ENCODE data around the gene ENO3. TPM values are rescaled to one million over a fixed set of nuclear protein-coding genes. Genes with fewer than 3 reads are reported as not detected.

Gene ENO3
- total RNA-seq, 1 donor from 2014 or later = 44.5 TPM

DNA sequence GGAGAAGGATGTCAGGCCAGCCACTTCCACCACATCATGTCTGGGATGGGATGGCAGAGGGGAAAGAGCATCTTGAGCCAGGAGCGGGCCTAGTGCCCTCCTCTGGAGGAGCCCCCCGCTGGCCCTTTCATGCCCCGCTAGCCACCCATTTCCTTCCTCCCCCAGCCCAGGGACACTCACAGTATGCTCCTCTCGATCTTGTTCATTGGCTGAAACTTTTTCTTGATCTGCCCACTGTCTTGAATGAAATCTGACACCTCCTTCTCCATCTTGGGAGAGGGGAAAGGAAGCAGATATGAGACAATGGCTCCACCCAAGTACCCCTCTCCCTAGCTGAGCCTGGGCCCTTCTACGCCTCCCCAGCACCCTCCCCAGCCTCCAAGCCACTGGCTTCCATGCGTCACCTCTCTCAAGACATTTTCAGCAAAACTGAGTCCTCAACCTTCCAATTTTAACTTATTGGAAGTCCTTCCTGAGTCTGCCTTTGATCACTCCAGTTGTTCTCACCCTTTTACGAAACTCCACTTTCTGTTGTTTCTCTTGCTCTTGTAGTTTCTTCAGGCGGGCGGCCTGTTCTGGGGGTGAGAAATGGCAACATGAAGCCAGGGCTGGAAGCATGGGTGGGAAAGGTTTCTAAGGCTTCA is 9.5 kb downstream of the ENO3 start:
- Mint-ChIP-seq H3K27me3 (ENCODE audit: insufficient read depth) (no peaks in the 10 kb centered on the region), H3K4me1 (ENCODE audit: low read depth) (peaks cover 4% of the 10 kb centered on the region), H3K27ac (no peak overlapping the region), H3K36me3 (ENCODE audit: low read depth) (peaks cover 22% of the 10 kb centered on the region), H3K4me3 (no peak overlapping the region), H3K9me3 (no peaks in the 10 kb centered on the region)
- DNase-seq (ENCODE audit: low spot score) = no peak
- intact Hi-C loops (cut with micrococcal nuclease) = loop anchor here (10.0 kb wide), 1 partner anchor 1066 kb away; the partner anchor contains the start of gene CAMKK1

DNA sequence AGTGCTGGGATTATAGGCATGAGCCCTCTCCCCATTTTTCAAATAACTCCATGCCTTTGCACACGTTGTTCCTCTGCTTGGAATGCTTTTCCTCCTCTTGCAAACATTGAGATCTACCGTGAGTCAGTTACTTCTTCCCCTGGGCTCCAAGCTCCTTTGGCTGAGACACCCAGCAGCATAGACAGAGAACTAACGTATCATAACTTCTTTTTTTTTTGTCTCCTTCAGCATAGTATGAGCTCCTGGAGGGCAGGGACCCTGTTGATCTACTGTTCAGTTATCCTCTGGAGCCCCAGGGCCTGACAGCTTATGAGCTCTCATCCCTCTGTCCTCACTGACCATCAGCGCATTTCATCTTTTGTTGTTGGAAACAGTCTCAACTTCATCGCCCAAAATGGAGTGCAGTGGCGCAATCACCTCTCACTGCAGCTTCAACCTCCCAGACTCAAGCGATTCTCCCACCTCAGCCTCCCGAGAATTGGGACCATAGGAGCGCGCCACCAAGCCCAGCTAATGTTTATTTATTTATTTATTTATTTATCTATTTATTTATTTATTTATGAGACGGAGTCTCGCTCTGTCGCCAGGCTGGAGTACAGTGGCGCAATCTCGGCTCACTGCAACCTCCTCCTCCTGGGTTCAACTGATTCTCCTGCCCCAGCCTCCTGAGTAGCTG is 14.5 kb downstream of the ENO3 start:
- Mint-ChIP-seq H3K9me3 (no peaks in the 10 kb centered on the region), H3K36me3 (ENCODE audit: low read depth) (peaks cover 27% of the 10 kb centered on the region), H3K4me3 (peak overlapping the region; percentile 45), H3K27ac (no peak overlapping the region), H3K27me3 (ENCODE audit: insufficient read depth) (no peaks in the 10 kb centered on the region), H3K4me1 (ENCODE audit: low read depth) (peaks cover 31% of the 10 kb centered on the region)
- no peak for DNase-seq (ENCODE audit: low spot score)
- intact Hi-C loops (cut with micrococcal nuclease) = loop anchor here (5.0 to 10.0 kb wide), 2 partner anchors 317 to 1071 kb away; partner anchors contain the start of genes CAMKK1 and RABEP1

DNA sequence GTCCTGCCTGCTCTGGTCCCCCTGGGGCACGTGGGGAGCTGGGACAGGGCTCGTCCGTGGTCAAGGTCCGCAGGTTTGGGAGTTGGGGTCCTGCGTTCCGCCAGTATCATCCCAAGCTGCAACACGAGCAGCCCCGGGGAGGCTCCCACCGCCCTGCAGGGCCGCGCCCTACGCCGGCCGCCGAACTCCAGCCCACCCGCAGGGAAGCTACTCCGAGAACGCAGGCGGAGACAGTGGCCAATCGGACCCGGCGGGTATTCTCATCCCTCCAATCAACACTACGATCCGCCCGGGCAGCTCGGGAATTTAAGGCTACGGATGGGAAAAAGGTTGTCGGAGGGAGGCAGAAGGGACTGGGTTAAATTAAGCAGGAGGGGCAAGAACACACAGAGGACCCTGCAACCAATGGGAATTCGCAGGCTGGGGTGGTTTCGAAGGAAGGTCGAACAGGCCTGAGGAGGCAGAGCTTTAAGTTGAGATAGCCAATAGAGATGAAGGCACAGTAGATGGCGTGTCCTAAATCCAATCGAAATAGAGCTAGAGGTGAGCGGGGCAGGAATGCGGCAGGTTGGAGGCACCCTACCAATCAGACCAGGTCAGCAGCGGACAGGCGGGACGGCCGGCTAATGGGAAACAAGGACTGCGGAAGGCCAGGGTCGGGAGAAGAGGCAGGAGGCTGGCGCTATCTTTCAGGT is 16.1 kb downstream of the ENO3 start:
- DNase-seq (ENCODE audit: low spot score) = peak; percentile 95
- Mint-ChIP-seq H3K9me3 (no peaks in the 10 kb centered on the region), H3K27ac (no peak overlapping the region), H3K4me3 (no peak overlapping the region), H3K4me1 (ENCODE audit: low read depth) (peaks cover 40% of the 10 kb centered on the region), H3K27me3 (ENCODE audit: insufficient read depth) (no peaks in the 10 kb centered on the region), H3K36me3 (ENCODE audit: low read depth) (peaks cover 32% of the 10 kb centered on the region)
- intact Hi-C loops (cut with micrococcal nuclease) = loop anchor here (1.0 to 10.0 kb wide), 10 partner anchors 13 to 1072 kb away; partner anchors contain the start of genes ARRB2, CAMKK1, CAMTA2 and PFN1

GRCh38 chr17:4967539-4968485 is 16.9 kb downstream of the ENO3 start, which contains the start of gene SPAG7:
Gene SPAG7 (minus strand): TSS chr17:4967817. CDS start chr17:4967804, 13 bp downstream.
- Mint-ChIP-seq H3K9me3 (no peaks in the 10 kb centered on the region), H3K4me1 (ENCODE audit: low read depth) (peaks cover 40% of the 10 kb centered on the region), H3K36me3 (ENCODE audit: low read depth) (peaks cover 37% of the 10 kb centered on the region), H3K27ac (peak within 1 kb of the TSS; percentile 79), H3K4me3 (no peak within 1 kb of the TSS), H3K27me3 (ENCODE audit: insufficient read depth) (no peaks in the 10 kb centered on the region)
- peak; percentile 93 for DNase-seq (ENCODE audit: low spot score)
- intact Hi-C loops (cut with micrococcal nuclease) = loop anchor here (1.0 to 10.0 kb wide), 10 partner anchors 12 to 1073 kb away; partner anchors contain the start of genes ARRB2, CAMKK1, CAMTA2 and PFN1

DNA sequence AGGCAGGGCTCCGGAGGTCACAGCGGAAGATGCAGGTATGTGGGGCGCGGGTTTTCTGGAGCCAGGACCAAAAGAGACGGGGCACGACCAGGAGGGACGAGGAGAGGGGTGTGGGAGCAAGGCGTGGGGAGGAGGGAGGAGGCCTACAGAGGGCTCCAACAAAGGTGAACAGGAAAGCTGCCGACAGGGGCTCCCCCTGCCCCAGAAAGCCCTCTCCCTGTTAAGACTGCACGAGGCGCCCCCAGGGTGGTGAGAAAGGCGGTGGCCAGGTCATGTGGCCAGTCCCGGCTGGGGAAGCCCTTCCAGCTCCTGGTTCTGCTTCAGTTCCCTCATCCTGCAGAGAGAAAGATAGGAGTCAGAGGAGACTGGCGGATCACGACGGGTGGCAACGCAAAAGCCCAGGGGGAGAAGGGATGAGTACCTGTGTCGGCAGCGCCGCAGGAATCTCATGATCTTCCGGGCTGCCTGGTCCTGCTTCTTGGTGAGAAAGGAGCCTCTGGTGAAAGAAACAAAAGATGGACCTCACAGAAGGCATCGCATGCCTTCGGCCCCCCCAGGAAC is 17.6 kb downstream of the ENO3 start:
- Mint-ChIP-seq H3K9me3 (no peaks in the 10 kb centered on the region), H3K27me3 (ENCODE audit: insufficient read depth) (no peaks in the 10 kb centered on the region), H3K36me3 (ENCODE audit: low read depth) (peaks cover 40% of the 10 kb centered on the region), H3K27ac (no peak overlapping the region), H3K4me3 (no peak overlapping the region), H3K4me1 (ENCODE audit: low read depth) (peaks cover 40% of the 10 kb centered on the region)
- intact Hi-C loops (cut with micrococcal nuclease) = loop anchor here (1.0 to 10.0 kb wide), 3 partner anchors 29 to 1074 kb away; partner anchors contain the start of genes CAMKK1, INCA1, KIF1C and RABEP1
- no peak for DNase-seq (ENCODE audit: low spot score)

GRCh38 chr17:4969047-4969550 is 18.2 kb downstream of the ENO3 start:
- DNase-seq (ENCODE audit: low spot score) = no peak
- Mint-ChIP-seq H3K4me3 (no peak overlapping the region), H3K9me3 (no peaks in the 10 kb centered on the region), H3K36me3 (ENCODE audit: low read depth) (peaks cover 43% of the 10 kb centered on the region), H3K4me1 (ENCODE audit: low read depth) (peaks cover 40% of the 10 kb centered on the region), H3K27ac (no peak overlapping the region), H3K27me3 (ENCODE audit: insufficient read depth) (no peaks in the 10 kb centered on the region)
- intact Hi-C loops (cut with micrococcal nuclease) = loop anchor here (1.0 to 10.0 kb wide), 3 partner anchors 28 to 1074 kb away; partner anchors contain the start of genes CAMKK1, INCA1, KIF1C and RABEP1

DNA sequence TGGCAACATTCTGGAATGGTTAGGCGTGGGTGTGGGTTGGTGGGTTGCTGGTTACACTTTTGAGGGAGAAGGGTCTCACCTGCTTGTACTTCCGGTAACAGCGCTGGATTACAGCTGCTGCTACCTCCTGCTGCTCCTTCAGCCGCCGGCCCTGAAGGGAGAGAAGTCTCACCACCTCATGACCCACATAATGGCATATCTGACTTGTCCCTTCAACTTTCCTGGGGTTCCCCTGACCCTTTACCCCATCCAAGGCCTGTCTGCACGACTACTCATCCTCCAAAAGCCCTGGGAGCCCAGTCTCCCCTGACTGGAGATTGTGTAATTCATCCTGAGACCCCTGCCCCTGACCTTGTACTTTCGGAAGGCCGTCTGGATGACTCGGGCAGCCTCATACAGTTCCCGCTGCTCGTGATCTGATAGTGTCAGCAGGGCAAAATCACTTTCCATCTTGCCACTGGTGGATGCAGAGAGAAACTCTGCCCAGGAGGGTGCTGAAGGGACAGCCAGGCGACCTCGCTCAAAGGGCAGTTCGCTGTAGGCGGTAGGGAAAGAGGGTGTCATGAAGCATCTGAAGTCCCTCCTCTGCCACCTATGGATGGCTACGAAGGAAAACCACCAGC is 18.7 kb downstream of the ENO3 start:
- peaks cover 40% of the 10 kb centered on the region for H3K4me1 Mint-ChIP-seq (ENCODE audit: low read depth)
- H3K27ac Mint-ChIP-seq = no peak overlapping the region
- peaks cover 48% of the 10 kb centered on the region for H3K36me3 Mint-ChIP-seq (ENCODE audit: low read depth)
- H3K27me3 Mint-ChIP-seq (ENCODE audit: insufficient read depth) = no peaks in the 10 kb centered on the region
- intact Hi-C loops (cut with micrococcal nuclease) = loop anchor here (1.0 to 10.0 kb wide), 3 partner anchors 28 to 1075 kb away; partner anchors contain the start of genes CAMKK1, INCA1, KIF1C and RABEP1
- no peaks in the 10 kb centered on the region for H3K9me3 Mint-ChIP-seq
- H3K4me3 Mint-ChIP-seq = no peak overlapping the region
- DNase-seq (ENCODE audit: low spot score) = no peak

DNA sequence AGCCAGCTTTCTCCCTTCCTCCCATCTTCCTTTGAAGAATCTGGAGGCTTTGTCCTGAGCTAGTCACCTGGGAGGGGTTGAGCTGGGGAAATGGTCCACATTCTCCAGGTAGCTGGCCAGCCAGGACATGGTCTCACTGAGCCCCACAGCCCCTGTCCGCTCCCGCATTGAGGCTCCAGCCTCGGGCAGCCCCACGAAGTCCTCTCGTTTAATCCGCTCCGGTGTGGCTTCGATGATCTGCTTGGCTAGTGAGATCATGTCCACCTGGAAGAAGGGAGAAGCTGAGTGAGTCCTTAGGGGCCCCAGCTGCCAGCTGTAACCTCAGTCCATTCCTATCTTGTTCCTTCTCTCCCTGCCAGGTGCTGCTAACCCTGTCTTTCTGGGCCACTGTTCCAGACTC is 19.4 kb downstream of the ENO3 start:
- Mint-ChIP-seq H3K4me3 (peak overlapping the region; percentile 48), H3K36me3 (ENCODE audit: low read depth) (peaks cover 51% of the 10 kb centered on the region), H3K9me3 (no peaks in the 10 kb centered on the region), H3K27ac (peak overlapping the region; percentile 86), H3K27me3 (ENCODE audit: insufficient read depth) (no peaks in the 10 kb centered on the region), H3K4me1 (ENCODE audit: low read depth) (peaks cover 37% of the 10 kb centered on the region)
- intact Hi-C loops (cut with micrococcal nuclease) = no loop called here
- DNase-seq (ENCODE audit: low spot score) = no peak

GRCh38 chr17:4971826-4972225 is 20.9 kb downstream of the ENO3 start:
- Mint-ChIP-seq H3K4me3 (no peak overlapping the region), H3K36me3 (ENCODE audit: low read depth) (peaks cover 48% of the 10 kb centered on the region), H3K27me3 (ENCODE audit: insufficient read depth) (no peaks in the 10 kb centered on the region), H3K27ac (no peak overlapping the region), H3K9me3 (no peaks in the 10 kb centered on the region), H3K4me1 (ENCODE audit: low read depth) (peaks cover 27% of the 10 kb centered on the region)
- DNase-seq (ENCODE audit: low spot score) = no peak
- intact Hi-C loops (cut with micrococcal nuclease) = no loop called here

- no peak for DNase-seq (ENCODE audit: low spot score)
- intact Hi-C loops (cut with micrococcal nuclease) = no loop called here
- peaks cover 27% of the 10 kb centered on the region for H3K4me1 Mint-ChIP-seq (ENCODE audit: low read depth)
- peak overlapping the region; percentile 19 for H3K27ac Mint-ChIP-seq
- H3K36me3 Mint-ChIP-seq (ENCODE audit: low read depth) = peaks cover 51% of the 10 kb centered on the region
- no peaks in the 10 kb centered on the region for H3K27me3 Mint-ChIP-seq (ENCODE audit: insufficient read depth)
- H3K9me3 Mint-ChIP-seq = no peaks in the 10 kb centered on the region
- no peak overlapping the region for H3K4me3 Mint-ChIP-seq
These were observed 21.4 kb downstream of the ENO3 start for GRCh38 chr17:4972322-4972721.

GRCh38 chr17:4972752-4973151 is 21.8 kb downstream of the ENO3 start:
- Mint-ChIP-seq H3K9me3 (no peaks in the 10 kb centered on the region), H3K4me3 (no peak overlapping the region), H3K27ac (peak overlapping the region; percentile 19), H3K36me3 (ENCODE audit: low read depth) (peaks cover 51% of the 10 kb centered on the region), H3K27me3 (ENCODE audit: insufficient read depth) (no peaks in the 10 kb centered on the region), H3K4me1 (ENCODE audit: low read depth) (peaks cover 27% of the 10 kb centered on the region)
- DNase-seq (ENCODE audit: low spot score) = no peak
- intact Hi-C loops (cut with micrococcal nuclease) = no loop called here
